WTC11 (cell line): ENCODE results near the gene CCDC138. TPM values are rescaled to one million over a fixed set of nuclear protein-coding genes. Genes with fewer than 3 reads are reported as not detected.

ENCODE experiments used
- ATAC-seq: fragments of 200-7000 bp; cut with Tn5 transposase; 2 replicates; pipeline ENCODE4 v1.10.0; 2021; ENCODE audit warnings: mild to moderate bottlenecking, moderate library complexity
- CTCF ChIA-PET: fragments of 300-600 bp; sonication (Branson Sonifier 250); formaldehyde crosslinking; loops from one replicate; lab custom pipeline; 2021; ENCODE audit warnings: antibody characterized with exemption; lab: Charles Lee
- POLR2A ChIA-PET: fragments of 350-600 bp; sonication (Branson Sonifier 250); formaldehyde crosslinking; loops from one replicate; lab custom pipeline; 2021; ENCODE audit warnings: antibody characterized with exemption; lab: Charles Lee
- DNase-seq: peaks from one replicate; pipeline ENCODE4 v3.0.0; 2021; ENCODE audit warnings: low spot score
- H3K27ac Mint-ChIP-seq: 2 replicates; pipeline ENCODE4 v1.8.0; 2021; ENCODE audit warnings: mixed read lengths
- H3K27me3 Mint-ChIP-seq: 2 replicates; pipeline ENCODE4 v1.8.0; 2021; ENCODE audit warnings: low read depth, mild to moderate bottlenecking, moderate library complexity, mixed read lengths
- H3K36me3 Mint-ChIP-seq: 2 replicates; pipeline ENCODE4 v1.8.0; 2021; ENCODE audit warnings: mixed read lengths
- H3K4me1 Mint-ChIP-seq: 2 replicates; pipeline ENCODE4 v1.8.0; 2022; ENCODE audit warnings: mixed read lengths
- H3K4me3 Mint-ChIP-seq: 2 replicates; pipeline ENCODE4 v1.8.0; 2021; ENCODE audit warnings: mild to moderate bottlenecking, moderate library complexity, mixed read lengths
- H3K9me3 Mint-ChIP-seq: 2 replicates; pipeline ENCODE4 v1.8.0; 2021; ENCODE audit warnings: mixed read lengths
- AFF4 ChIP-seq: sonication (generic); formaldehyde crosslinking; IDR thresholded peaks from 2 replicates; pipeline ENCODE4 v1.8.1; 2023; ENCODE audit warnings: mild to moderate bottlenecking, missing genetic modification reagents, borderline replicate concordance
- AR ChIP-seq: fragments of 250-450 bp; sonication (Bioruptor Pico); IDR thresholded peaks from 2 replicates; pipeline ENCODE4 v1.9.0; 2021; ENCODE audit warnings: mild to moderate bottlenecking
- ATF6 ChIP-seq: sonication (generic); formaldehyde crosslinking; IDR thresholded peaks from 2 replicates; pipeline ENCODE4 v1.8.1; 2023; ENCODE audit warnings: mild to moderate bottlenecking, missing genetic modification reagents
- CREM ChIP-seq: sonication (generic); formaldehyde crosslinking; IDR thresholded peaks from 2 replicates; pipeline ENCODE4 v1.8.1; 2022; ENCODE audit warnings: mild to moderate bottlenecking, missing genetic modification reagents, moderate library complexity
- ELF4 ChIP-seq: sonication (generic); formaldehyde crosslinking; IDR thresholded peaks from 2 replicates; pipeline ENCODE4 v1.8.1; 2022; ENCODE audit warnings: low read depth, mild to moderate bottlenecking, moderate library complexity, missing genetic modification reagents
- JUN ChIP-seq: sonication (generic); formaldehyde crosslinking; IDR thresholded peaks from 2 replicates; pipeline ENCODE4 v1.8.0; 2023; ENCODE audit warnings: mild to moderate bottlenecking, missing genetic modification reagents
- RORB ChIP-seq: fragments of 250-450 bp; sonication (Bioruptor Pico); IDR thresholded peaks from 2 replicates; pipeline ENCODE4 v1.9.0; 2021; ENCODE audit warnings: mild to moderate bottlenecking
- SOX15 ChIP-seq: fragments of 250-450 bp; sonication (Bioruptor Pico); IDR thresholded peaks from 2 replicates; pipeline ENCODE4 v1.9.0; 2021; ENCODE audit warnings: mild to moderate bottlenecking
- SP1 ChIP-seq: sonication (generic); formaldehyde crosslinking; conservative IDR thresholded peaks from 2 replicates; pipeline ENCODE4 v1.8.1; 2022; ENCODE audit warnings: missing genetic modification reagents
- TCF7 ChIP-seq: sonication (generic); formaldehyde crosslinking; IDR thresholded peaks from 2 replicates; pipeline ENCODE4 v1.8.0; 2022; ENCODE audit warnings: mild to moderate bottlenecking, low read depth, missing genetic modification reagents, moderate library complexity
- USF2 ChIP-seq: sonication (generic); formaldehyde crosslinking; IDR thresholded peaks from 2 replicates; pipeline ENCODE4 v1.8.1; 2023; ENCODE audit warnings: mild to moderate bottlenecking, missing genetic modification reagents, moderate library complexity
- ZBTB21 ChIP-seq: sonication (generic); formaldehyde crosslinking; IDR thresholded peaks from 2 replicates; pipeline ENCODE4 v1.8.1; 2023; ENCODE audit warnings: mild to moderate bottlenecking, missing genetic modification reagents, borderline replicate concordance
- ZNF138 ChIP-seq: sonication (generic); formaldehyde crosslinking; conservative IDR thresholded peaks from 2 replicates; pipeline ENCODE4 v1.8.1; 2022; ENCODE audit warnings: mild to moderate bottlenecking, moderate library complexity, missing genetic modification reagents
- ZNF423 ChIP-seq: fragments of 250-450 bp; sonication (Bioruptor Pico); IDR thresholded peaks from 2 replicates; pipeline ENCODE4 v2.1.2; 2022; ENCODE audit warnings: mild to moderate bottlenecking, moderate library complexity
- total RNA-seq: library from RNA; stranded (reverse); gene quantifications from 3 replicates; pipeline ENCODE4 v1.2.3, GENCODE V29; 2021
- TF ChIP-seq, protein P1 (sequence below): sonication (generic); formaldehyde crosslinking; IDR thresholded peaks from 2 replicates; pipeline ENCODE4 v1.8.0; 2022; ENCODE audit warnings: mild to moderate bottlenecking, missing genetic modification reagents
- TF ChIP-seq, protein P2 (sequence below): sonication (generic); formaldehyde crosslinking; IDR thresholded peaks from 2 replicates; pipeline ENCODE4 v1.8.0; 2023; ENCODE audit warnings: missing genetic modification reagents, mild to moderate bottlenecking, borderline replicate concordance
- TF ChIP-seq, protein P3 (sequence below): sonication (generic); formaldehyde crosslinking; IDR thresholded peaks from 2 replicates; pipeline ENCODE4 v1.8.0; 2022; ENCODE audit warnings: missing genetic modification reagents

CCDC138 gene
- total RNA-seq, 1 experiment from 2014 or later: 23.5 TPM

DNA sequence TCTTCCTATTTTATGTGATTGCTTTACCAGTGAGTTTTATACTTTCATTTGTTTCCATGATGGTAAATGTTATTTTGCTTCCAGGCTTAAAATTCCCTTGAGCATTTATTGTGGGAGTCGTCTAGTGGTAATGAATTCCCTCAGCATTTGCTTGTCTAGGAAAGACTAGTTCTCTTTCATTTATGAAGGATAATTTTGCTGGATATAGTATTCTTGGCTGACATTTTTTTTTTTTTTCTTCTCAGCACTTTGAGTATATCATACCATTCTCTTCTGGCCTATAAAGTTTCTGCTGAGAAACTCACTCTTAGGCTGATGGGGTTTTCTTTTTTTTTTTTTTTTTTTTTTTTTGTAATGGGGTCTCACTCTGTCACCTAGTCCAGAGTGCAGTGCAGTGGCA is 103.3 kb downstream of the CCDC138 start (continued):
- TF ChIP-seq, protein P1, sequence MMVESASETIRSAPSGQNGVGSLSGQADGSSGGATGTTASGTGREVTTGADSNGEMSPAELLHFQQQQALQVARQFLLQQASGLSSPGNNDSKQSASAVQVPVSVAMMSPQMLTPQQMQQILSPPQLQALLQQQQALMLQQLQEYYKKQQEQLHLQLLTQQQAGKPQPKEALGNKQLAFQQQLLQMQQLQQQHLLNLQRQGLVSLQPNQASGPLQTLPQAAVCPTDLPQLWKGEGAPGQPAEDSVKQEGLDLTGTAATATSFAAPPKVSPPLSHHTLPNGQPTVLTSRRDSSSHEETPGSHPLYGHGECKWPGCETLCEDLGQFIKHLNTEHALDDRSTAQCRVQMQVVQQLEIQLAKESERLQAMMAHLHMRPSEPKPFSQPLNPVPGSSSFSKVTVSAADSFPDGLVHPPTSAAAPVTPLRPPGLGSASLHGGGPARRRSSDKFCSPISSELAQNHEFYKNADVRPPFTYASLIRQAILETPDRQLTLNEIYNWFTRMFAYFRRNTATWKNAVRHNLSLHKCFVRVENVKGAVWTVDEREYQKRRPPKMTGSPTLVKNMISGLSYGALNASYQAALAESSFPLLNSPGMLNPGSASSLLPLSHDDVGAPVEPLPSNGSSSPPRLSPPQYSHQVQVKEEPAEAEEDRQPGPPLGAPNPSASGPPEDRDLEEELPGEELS (CRISPR knock-in tag): no peak
- TF ChIP-seq ELF4 (CRISPR knock-in tag) (no peak), SP1 (CRISPR knock-in tag) (no peak), JUN (CRISPR knock-in tag) (no peak), AR (CRISPR knock-in tag) (no peak), USF2 (CRISPR knock-in tag) (no peak), CREM (CRISPR knock-in tag) (no peak), ATF6 (no peak), SOX15 (CRISPR knock-in tag) (no peak), ZBTB21 (no peak)
- TF ChIP-seq, protein P2, sequence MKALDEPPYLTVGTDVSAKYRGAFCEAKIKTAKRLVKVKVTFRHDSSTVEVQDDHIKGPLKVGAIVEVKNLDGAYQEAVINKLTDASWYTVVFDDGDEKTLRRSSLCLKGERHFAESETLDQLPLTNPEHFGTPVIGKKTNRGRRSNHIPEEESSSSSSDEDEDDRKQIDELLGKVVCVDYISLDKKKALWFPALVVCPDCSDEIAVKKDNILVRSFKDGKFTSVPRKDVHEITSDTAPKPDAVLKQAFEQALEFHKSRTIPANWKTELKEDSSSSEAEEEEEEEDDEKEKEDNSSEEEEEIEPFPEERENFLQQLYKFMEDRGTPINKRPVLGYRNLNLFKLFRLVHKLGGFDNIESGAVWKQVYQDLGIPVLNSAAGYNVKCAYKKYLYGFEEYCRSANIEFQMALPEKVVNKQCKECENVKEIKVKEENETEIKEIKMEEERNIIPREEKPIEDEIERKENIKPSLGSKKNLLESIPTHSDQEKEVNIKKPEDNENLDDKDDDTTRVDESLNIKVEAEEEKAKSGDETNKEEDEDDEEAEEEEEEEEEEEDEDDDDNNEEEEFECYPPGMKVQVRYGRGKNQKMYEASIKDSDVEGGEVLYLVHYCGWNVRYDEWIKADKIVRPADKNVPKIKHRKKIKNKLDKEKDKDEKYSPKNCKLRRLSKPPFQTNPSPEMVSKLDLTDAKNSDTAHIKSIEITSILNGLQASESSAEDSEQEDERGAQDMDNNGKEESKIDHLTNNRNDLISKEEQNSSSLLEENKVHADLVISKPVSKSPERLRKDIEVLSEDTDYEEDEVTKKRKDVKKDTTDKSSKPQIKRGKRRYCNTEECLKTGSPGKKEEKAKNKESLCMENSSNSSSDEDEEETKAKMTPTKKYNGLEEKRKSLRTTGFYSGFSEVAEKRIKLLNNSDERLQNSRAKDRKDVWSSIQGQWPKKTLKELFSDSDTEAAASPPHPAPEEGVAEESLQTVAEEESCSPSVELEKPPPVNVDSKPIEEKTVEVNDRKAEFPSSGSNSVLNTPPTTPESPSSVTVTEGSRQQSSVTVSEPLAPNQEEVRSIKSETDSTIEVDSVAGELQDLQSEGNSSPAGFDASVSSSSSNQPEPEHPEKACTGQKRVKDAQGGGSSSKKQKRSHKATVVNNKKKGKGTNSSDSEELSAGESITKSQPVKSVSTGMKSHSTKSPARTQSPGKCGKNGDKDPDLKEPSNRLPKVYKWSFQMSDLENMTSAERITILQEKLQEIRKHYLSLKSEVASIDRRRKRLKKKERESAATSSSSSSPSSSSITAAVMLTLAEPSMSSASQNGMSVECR (CRISPR knock-in tag): no peak
- TF ChIP-seq, all 79 proteins: peak for 0

GRCh38 chr2:108893277-108893676 is 106.7 kb downstream of the CCDC138 start:
- no peaks in the 10 kb centered on the region for H3K27me3 Mint-ChIP-seq
- CTCF ChIA-PET: no interaction called here
- DNase-seq: no peak
- no peak for ATAC-seq
- H3K4me1 Mint-ChIP-seq: peaks cover 11% of the 10 kb centered on the region
- no peak overlapping the region for H3K27ac Mint-ChIP-seq
- POLR2A ChIA-PET: no interaction called here
- peaks cover 5% of the 10 kb centered on the region for H3K36me3 Mint-ChIP-seq
- peaks cover 14% of the 10 kb centered on the region for H3K9me3 Mint-ChIP-seq
- no peak overlapping the region for H3K4me3 Mint-ChIP-seq
- TF ChIP-seq, protein P3, sequence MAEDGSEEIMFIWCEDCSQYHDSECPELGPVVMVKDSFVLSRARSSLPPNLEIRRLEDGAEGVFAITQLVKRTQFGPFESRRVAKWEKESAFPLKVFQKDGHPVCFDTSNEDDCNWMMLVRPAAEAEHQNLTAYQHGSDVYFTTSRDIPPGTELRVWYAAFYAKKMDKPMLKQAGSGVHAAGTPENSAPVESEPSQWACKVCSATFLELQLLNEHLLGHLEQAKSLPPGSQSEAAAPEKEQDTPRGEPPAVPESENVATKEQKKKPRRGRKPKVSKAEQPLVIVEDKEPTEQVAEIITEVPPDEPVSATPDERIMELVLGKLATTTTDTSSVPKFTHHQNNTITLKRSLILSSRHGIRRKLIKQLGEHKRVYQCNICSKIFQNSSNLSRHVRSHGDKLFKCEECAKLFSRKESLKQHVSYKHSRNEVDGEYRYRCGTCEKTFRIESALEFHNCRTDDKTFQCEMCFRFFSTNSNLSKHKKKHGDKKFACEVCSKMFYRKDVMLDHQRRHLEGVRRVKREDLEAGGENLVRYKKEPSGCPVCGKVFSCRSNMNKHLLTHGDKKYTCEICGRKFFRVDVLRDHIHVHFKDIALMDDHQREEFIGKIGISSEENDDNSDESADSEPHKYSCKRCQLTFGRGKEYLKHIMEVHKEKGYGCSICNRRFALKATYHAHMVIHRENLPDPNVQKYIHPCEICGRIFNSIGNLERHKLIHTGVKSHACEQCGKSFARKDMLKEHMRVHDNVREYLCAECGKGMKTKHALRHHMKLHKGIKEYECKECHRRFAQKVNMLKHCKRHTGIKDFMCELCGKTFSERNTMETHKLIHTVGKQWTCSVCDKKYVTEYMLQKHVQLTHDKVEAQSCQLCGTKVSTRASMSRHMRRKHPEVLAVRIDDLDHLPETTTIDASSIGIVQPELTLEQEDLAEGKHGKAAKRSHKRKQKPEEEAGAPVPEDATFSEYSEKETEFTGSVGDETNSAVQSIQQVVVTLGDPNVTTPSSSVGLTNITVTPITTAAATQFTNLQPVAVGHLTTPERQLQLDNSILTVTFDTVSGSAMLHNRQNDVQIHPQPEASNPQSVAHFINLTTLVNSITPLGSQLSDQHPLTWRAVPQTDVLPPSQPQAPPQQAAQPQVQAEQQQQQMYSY (CRISPR knock-in tag): no peak
- TF ChIP-seq AFF4 (no peak), ZNF423 (CRISPR knock-in tag) (no peak), TCF7 (CRISPR knock-in tag) (no peak), ZNF138 (CRISPR knock-in tag) (no peak), RORB (CRISPR knock-in tag) (no peak)
